Lower lobe of right lung (tissue), 2 donors: Measurements from ENCODE around the gene HABP4. TPM values are rescaled to one million over a fixed set of nuclear protein-coding genes. Genes with fewer than 3 reads are reported as not detected.

Source experiments
- ATAC-seq, 2 donors: fragments of 200-7000 bp; cut with Tn5 transposase; one replicate each; pipeline ENCODE4 v1.9.1; 2020 to 2022; ENCODE audit warnings: mild to moderate bottlenecking in 2 of 2, moderate library complexity in 2 of 2
- DNase-seq: peaks from one replicate; pipeline ENCODE4 v3.0.0-alpha.2; 2020
- H3K27ac ChIP-seq: fragments of 200-600 bp; one replicate; pipeline ENCODE4 v1.8.0; 2022
- H3K27me3 ChIP-seq: fragments of 200-600 bp; one replicate; pipeline ENCODE4 v1.8.0; 2022; ENCODE audit warnings: low read depth
- H3K36me3 ChIP-seq: fragments of 200-600 bp; one replicate; pipeline ENCODE4 v1.8.0; 2022; ENCODE audit warnings: mild to moderate bottlenecking
- H3K4me1 ChIP-seq: fragments of 200-600 bp; one replicate; pipeline ENCODE4 v1.8.0; 2022
- H3K4me3 ChIP-seq: fragments of 200-600 bp; one replicate; pipeline ENCODE4 v1.8.0; 2022; ENCODE audit warnings: mild to moderate bottlenecking
- H3K9me3 ChIP-seq: fragments of 200-600 bp; one replicate; pipeline ENCODE4 v1.8.0; 2022
- CTCF ChIP-seq: fragments of 200-600 bp; IDR thresholded peaks from one replicate; pipeline ENCODE4 v1.8.0; 2022; ENCODE audit warnings: antibody characterized with exemption, mild to moderate bottlenecking
- intact Hi-C: fragments of 100-400 bp; cut with DNase I; formaldehyde crosslinking; loops from one replicate; pipeline ENCODE4 v1.11.0; 2022
- total RNA-seq: library from RNA; stranded (reverse); fragmentation: NEBNext Ultra II Directional; extraction: Animal tissue kit (Norgen Biotek cat#: 25700); gene quantifications from one replicate; pipeline ENCODE4 v1.2.1, GENCODE V29; 2021
- donor health status: DM: no; HTN: yes; CAD: no; lungs with severe emphysema.

Gene HABP4
- total RNA-seq, 1 donor from 2014 or later = 9.8 TPM

GRCh38 chr9:96493757-96494156 lies 43.8 kb downstream of the HABP4 start:
- Histone ChIP-seq H3K4me3 (no peak overlapping the region), H3K4me1 (peaks cover 15% of the 10 kb centered on the region), H3K27me3 (no peaks in the 10 kb centered on the region), H3K27ac (no peak overlapping the region), H3K9me3 (no peaks in the 10 kb centered on the region), H3K36me3 (peaks cover 27% of the 10 kb centered on the region)
- ATAC-seq = no peak
- no peak for TF ChIP-seq CTCF
- intact Hi-C loops = no loop called here
- DNase-seq = no peak

GRCh38 chr9:96494215-96494800 lies 44.3 kb downstream of the HABP4 start:
- Histone ChIP-seq H3K36me3 (peaks cover 25% of the 10 kb centered on the region), H3K27me3 (no peaks in the 10 kb centered on the region), H3K4me1 (peaks cover 15% of the 10 kb centered on the region), H3K9me3 (no peaks in the 10 kb centered on the region), H3K27ac (no peak overlapping the region), H3K4me3 (no peak overlapping the region)
- no peak for ATAC-seq
- no peak for DNase-seq
- intact Hi-C loops = no loop called here
- no peak for TF ChIP-seq CTCF

GRCh38 chr9:96495341-96495740 lies 45.4 kb downstream of the HABP4 start:
- H3K4me1 ChIP-seq = peaks cover 15% of the 10 kb centered on the region
- no peak for TF ChIP-seq CTCF
- intact Hi-C loops = no loop called here
- no peak overlapping the region for H3K4me3 ChIP-seq
- peak; percentile 53 for DNase-seq
- no peak overlapping the region for H3K27ac ChIP-seq
- H3K27me3 ChIP-seq = no peaks in the 10 kb centered on the region
- peak; percentile 58 to 62 for ATAC-seq
- peaks cover 15% of the 10 kb centered on the region for H3K36me3 ChIP-seq
- H3K9me3 ChIP-seq = no peaks in the 10 kb centered on the region

GRCh38 chr9:96496368-96497116 lies 46.6 kb downstream of the HABP4 start:
- no peak for DNase-seq
- ATAC-seq = no peak
- Histone ChIP-seq H3K27me3 (no peaks in the 10 kb centered on the region), H3K27ac (no peak overlapping the region), H3K4me1 (peaks cover 7% of the 10 kb centered on the region), H3K4me3 (no peak overlapping the region), H3K36me3 (peaks cover 4% of the 10 kb centered on the region), H3K9me3 (no peaks in the 10 kb centered on the region)
- TF ChIP-seq CTCF = no peak
- intact Hi-C loops = no loop called here

GRCh38 chr9:96497117-96497399 lies 47.1 kb downstream of the HABP4 start:
- intact Hi-C loops = no loop called here
- Histone ChIP-seq H3K9me3 (no peaks in the 10 kb centered on the region), H3K27me3 (no peaks in the 10 kb centered on the region), H3K4me3 (no peak overlapping the region), H3K27ac (no peak overlapping the region), H3K36me3 (peaks cover 4% of the 10 kb centered on the region), H3K4me1 (peaks cover 2% of the 10 kb centered on the region)
- TF ChIP-seq CTCF = no peak
- DNase-seq (no peak), ATAC-seq (no peak)
